ENCODE measurements around the gene OR2T34.
"Not testable (repeated sequence)": the region's sequence is repeated elsewhere in the genome, so short reads cannot be mapped to it uniquely, and the experiment has no call there.

The OR2T34 gene

DNA sequence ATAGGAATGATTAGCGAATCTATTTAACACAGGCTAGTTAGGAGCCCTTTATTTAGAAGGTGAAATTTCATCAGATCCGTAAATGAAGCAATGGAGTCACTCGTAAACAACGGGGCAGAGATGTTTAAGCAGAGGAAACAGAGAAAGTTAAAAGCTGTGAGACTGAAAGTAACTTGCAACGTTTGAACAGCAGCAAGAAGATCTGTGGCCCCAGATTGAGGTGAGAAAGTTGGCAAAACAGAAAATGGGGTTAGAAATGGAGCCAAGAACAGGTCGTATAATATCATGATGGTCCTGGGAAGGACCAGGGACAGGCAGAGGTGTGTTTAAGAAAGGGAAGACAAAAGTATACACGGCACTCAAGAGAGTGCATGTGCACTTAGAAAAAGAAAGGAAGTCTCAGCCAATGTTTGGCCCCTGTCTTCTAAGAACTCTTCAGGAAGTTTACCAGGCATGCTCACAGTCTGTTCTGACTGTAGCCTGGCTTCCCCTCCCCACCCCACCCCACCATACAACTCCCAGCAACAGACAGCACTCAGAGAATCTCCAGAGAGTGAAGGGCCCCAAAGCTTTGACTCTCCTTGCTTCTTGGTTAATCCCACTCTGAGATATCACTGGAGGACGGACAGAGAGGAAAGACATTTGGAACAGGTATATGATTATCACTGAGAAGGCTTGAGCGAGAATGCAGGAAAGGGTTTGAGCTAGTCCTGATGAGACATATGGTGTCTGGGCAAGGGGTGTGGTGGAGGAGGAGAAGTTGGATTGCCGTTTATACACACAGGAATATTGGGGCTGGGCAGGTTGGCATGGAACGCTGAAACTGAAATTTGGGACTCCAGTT lies 8.8 kb downstream of the OR2T34 start:
- not testable (repeated sequence) for DNase-seq (ENCODE audit: low read depth in 1 of 2, low spot score in 1 of 2)

DNA sequence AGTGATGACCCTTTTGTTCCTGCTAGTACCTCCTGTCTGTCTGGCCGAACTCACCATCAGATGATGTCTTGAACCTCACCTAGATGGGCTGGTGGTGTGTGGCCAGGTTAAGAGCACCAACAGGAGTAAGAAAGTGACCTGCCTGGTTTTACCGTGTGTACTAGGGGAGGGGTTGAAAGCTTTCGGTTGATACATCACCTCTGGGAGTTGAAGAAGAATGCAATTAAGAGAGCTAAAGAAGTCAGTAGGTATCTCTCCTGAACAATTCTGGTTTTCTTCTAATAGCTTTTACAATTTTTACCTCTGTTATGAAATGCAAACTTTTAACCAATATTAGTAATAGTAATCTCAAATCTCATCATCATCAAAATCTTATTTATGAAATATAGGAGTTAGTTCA lies 11.9 kb downstream of the OR2T34 start, which contains the start of gene OR2T29:
OR2T29 (minus strand) TSS at position 101 of the 400 bp plus-strand sequence. CDS start 3,281 bp downstream, outside the sequence.
- not testable (repeated sequence) for DNase-seq (ENCODE audit: low read depth in 1 of 2, low spot score in 1 of 2)

DNA sequence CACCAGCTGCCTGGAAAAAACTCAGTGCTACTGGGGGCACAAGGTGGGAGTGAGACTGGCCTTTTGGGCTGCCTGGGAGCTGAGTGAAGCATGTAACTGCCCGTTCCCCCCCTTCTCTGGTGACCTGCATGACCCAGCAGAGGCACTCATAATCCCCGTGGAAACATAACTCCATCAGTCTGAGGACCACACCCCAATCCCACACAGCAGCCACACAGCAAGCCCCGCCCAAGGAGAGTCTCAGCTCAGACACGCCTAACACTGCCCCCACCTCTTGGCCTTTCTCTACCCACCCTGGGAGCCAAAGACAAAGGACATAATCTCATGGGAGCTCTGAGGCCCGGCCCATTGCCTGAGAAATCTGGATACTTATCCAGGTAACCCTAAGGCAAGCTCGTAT lies 23.5 kb downstream of the OR2T34 start:
- DNase-seq (ENCODE audit: low read depth in 1 of 2, low spot score in 1 of 2) = not testable (repeated sequence)

DNA sequence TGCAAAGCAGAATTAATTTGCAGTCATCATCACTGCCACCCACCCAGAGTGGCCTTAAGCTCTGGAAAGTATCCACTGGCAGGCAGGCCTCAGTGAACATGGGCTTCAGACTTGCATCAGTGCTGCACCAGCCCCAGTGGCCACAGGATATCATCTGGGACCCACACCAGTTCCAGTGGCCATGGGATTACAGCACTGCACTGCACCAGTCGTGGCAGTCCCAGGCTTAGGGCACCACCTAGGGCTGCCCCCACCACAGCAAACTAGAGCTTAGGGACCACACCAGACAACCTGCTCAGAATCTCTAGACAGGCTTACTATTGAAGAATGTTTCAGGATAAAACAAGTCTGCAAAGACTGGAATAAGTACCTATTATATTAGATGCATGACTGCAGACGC lies 27.2 kb downstream of the OR2T34 start:
- not testable (repeated sequence) for DNase-seq (ENCODE audit: low read depth in 1 of 2, low spot score in 1 of 2)

DNA sequence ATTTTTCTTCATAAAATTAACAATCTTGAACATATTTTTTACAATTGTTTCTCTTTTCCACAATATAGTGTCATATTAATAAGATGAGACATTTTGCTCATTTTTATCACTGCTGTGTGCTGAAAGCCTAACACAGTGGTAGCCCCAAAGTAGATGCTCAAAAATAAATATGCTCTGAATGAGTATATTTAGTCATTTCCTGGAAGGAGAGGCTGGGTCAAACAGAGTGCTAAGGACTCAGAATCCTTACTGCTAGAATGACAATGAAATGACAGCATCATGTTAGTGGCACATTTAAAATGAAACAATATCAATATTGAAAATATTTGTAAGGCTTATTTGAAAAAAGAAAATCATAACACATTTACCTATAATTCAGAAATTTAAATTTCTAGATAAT lies 37.1 kb downstream of the OR2T34 start:
- DNase-seq (ENCODE audit: low read depth in 1 of 2, low spot score in 1 of 2) = not testable (repeated sequence)
